ENCODE measurements around the gene FMNL3. TPM values are rescaled to one million over a fixed set of nuclear protein-coding genes. Genes with fewer than 3 reads are reported as not detected.

Gene FMNL3
- polyA plus RNA-seq, 1 donor from 2014 or later, result 9.3 TPM

DNA sequence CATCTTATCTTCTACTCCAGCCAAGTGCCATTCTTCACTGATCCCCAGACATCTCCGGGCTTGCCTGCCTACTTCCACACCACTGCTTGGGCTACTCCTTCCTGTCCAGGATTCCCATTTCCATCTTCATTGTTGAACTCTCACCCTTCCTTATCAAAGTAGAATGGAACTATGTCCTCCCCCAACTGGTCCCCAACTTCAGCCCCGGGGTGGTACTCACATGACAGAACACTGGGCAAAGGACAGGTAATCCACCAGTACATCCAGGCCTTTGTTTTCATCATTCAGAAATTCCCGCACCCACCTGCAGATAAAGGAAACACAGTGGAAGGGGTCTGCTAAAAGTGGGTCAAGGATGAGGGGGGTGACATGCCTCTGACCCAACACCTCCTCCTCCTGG, 45.5 kb downstream of the FMNL3 start:
- H3K9me2 ChIP-seq (ENCODE audit: insufficient read depth, low read length), result no peaks in the 10 kb centered on the region
- H3K9ac ChIP-seq (ENCODE audit: low read length), result no peak overlapping the region
- no peaks in the 10 kb centered on the region for H3K79me2 ChIP-seq (replicated peaks; ENCODE audit: insufficient read depth, low read length)
- no peak overlapping the region for H3K4me3 ChIP-seq (ENCODE audit: low read length)
- H3K9me3 ChIP-seq (ENCODE audit: low read length), result no peaks in the 10 kb centered on the region
- H3K27ac ChIP-seq (ENCODE audit: low read length), result no peak overlapping the region
- H3K27me3 ChIP-seq (ENCODE audit: insufficient read depth, low read depth, low read length), result no peaks in the 10 kb centered on the region
- TF ChIP-seq, protein P1, sequence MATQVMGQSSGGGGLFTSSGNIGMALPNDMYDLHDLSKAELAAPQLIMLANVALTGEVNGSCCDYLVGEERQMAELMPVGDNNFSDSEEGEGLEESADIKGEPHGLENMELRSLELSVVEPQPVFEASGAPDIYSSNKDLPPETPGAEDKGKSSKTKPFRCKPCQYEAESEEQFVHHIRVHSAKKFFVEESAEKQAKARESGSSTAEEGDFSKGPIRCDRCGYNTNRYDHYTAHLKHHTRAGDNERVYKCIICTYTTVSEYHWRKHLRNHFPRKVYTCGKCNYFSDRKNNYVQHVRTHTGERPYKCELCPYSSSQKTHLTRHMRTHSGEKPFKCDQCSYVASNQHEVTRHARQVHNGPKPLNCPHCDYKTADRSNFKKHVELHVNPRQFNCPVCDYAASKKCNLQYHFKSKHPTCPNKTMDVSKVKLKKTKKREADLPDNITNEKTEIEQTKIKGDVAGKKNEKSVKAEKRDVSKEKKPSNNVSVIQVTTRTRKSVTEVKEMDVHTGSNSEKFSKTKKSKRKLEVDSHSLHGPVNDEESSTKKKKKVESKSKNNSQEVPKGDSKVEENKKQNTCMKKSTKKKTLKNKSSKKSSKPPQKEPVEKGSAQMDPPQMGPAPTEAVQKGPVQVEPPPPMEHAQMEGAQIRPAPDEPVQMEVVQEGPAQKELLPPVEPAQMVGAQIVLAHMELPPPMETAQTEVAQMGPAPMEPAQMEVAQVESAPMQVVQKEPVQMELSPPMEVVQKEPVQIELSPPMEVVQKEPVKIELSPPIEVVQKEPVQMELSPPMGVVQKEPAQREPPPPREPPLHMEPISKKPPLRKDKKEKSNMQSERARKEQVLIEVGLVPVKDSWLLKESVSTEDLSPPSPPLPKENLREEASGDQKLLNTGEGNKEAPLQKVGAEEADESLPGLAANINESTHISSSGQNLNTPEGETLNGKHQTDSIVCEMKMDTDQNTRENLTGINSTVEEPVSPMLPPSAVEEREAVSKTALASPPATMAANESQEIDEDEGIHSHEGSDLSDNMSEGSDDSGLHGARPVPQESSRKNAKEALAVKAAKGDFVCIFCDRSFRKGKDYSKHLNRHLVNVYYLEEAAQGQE (IDR thresholded peaks at IDR 0.05; ENCODE audit: borderline replicate concordance), result no peak
- TF ChIP-seq, protein P2, sequence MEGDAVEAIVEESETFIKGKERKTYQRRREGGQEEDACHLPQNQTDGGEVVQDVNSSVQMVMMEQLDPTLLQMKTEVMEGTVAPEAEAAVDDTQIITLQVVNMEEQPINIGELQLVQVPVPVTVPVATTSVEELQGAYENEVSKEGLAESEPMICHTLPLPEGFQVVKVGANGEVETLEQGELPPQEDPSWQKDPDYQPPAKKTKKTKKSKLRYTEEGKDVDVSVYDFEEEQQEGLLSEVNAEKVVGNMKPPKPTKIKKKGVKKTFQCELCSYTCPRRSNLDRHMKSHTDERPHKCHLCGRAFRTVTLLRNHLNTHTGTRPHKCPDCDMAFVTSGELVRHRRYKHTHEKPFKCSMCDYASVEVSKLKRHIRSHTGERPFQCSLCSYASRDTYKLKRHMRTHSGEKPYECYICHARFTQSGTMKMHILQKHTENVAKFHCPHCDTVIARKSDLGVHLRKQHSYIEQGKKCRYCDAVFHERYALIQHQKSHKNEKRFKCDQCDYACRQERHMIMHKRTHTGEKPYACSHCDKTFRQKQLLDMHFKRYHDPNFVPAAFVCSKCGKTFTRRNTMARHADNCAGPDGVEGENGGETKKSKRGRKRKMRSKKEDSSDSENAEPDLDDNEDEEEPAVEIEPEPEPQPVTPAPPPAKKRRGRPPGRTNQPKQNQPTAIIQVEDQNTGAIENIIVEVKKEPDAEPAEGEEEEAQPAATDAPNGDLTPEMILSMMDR (IDR thresholded peaks at IDR 0.05; ENCODE audit: poor library complexity, severe bottlenecking), result no peak
- TF ChIP-seq RAD21 (conservative IDR thresholded peaks at IDR 0.05), result no peak
- no peak for TF ChIP-seq EZH2 (IDR thresholded peaks at IDR 0.05; ENCODE audit: borderline replicate concordance, insufficient read depth, low read length, poor library complexity, severe bottlenecking)
- no peak for TF ChIP-seq EP300 (conservative IDR thresholded peaks at IDR 0.05; ENCODE audit: poor library complexity, severe bottlenecking)
- no peak for TF ChIP-seq POLR2AphosphoS5 (IDR thresholded peaks at IDR 0.05)
- no peak for TF ChIP-seq SMC3 (conservative IDR thresholded peaks at IDR 0.05; ENCODE audit: poor library complexity)
- no peak for TF ChIP-seq TAF1 (IDR thresholded peaks at IDR 0.05; ENCODE audit: low read depth)
- TF ChIP-seq MXI1 (conservative IDR thresholded peaks at IDR 0.05; ENCODE audit: poor library complexity, severe bottlenecking), result no peak
- H4K20me1 ChIP-seq (ENCODE audit: insufficient read depth), result no peaks in the 10 kb centered on the region
- H3F3A ChIP-seq (ENCODE audit: insufficient read depth, low read length, poor library complexity, severe bottlenecking), result no peaks in the 10 kb centered on the region
- no peak overlapping the region for H2AFZ ChIP-seq (ENCODE audit: low read depth, low read length)
- no peaks in the 10 kb centered on the region for H3K36me3 ChIP-seq (ENCODE audit: insufficient read depth, low read length)
- H3K4me2 ChIP-seq (ENCODE audit: low read length), result no peak overlapping the region

DNA sequence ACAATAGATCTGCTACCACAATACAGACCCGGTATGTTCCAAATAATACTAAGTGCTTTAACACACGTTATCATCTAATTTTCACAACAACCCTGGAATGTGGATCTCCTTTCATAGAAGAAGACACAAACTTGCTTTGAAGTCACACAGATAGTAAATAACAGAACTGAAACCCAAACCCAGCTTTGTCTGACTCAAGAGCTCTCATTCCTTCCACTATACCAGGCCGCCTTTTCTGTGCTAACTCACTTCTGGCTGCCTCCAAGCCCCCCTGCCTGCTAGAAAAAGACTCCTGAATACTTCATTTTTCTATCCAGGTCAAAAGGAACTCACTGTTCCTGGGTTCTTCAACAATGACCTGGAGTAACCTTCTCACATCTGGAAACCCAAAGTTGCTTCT, 46.0 kb downstream of the FMNL3 start:
- H3K27ac ChIP-seq (ENCODE audit: low read length), result no peak overlapping the region
- H3K36me3 ChIP-seq (ENCODE audit: insufficient read depth, low read length), result no peaks in the 10 kb centered on the region
- H3K9me2 ChIP-seq (ENCODE audit: insufficient read depth, low read length), result no peaks in the 10 kb centered on the region

DNA sequence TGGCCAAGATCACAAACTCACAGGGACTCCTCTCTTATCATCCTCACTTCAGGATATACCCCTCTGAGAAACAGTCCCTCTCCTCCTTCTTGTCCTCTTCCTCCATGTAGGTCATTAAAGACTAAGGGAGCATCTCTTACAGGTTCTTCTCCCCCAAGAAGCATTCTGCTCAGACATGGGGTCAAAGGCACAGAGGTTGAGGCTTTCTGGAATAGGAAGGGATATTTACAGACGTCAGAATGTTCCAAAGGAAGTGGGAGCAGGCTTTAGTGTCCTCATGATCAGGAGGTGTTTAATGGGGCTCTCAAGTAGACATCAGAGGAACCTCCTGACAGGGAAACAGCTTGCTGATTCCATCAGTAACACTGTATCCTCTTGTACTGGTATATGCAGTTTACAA, 47.5 kb downstream of the FMNL3 start:
- Histone ChIP-seq H3K79me2 (replicated peaks; ENCODE audit: insufficient read depth, low read length) (no peaks in the 10 kb centered on the region), H3K9ac (ENCODE audit: low read length) (no peak overlapping the region), H3K4me2 (ENCODE audit: low read length) (no peak overlapping the region), H2AFZ (ENCODE audit: low read depth, low read length) (no peak overlapping the region), H4K20me1 (ENCODE audit: insufficient read depth) (no peaks in the 10 kb centered on the region), H3K4me3 (ENCODE audit: low read length) (no peak overlapping the region), H3K27me3 (ENCODE audit: insufficient read depth, low read depth, low read length) (no peaks in the 10 kb centered on the region), H3K27ac (ENCODE audit: low read length) (no peak overlapping the region), H3K36me3 (ENCODE audit: insufficient read depth, low read length) (no peaks in the 10 kb centered on the region), H3K9me3 (ENCODE audit: low read length) (no peaks in the 10 kb centered on the region), H3F3A (ENCODE audit: insufficient read depth, low read length, poor library complexity, severe bottlenecking) (no peaks in the 10 kb centered on the region), H3K9me2 (ENCODE audit: insufficient read depth, low read length) (no peaks in the 10 kb centered on the region)
- no peak for TF ChIP-seq RAD21 (conservative IDR thresholded peaks at IDR 0.05)
- TF ChIP-seq SMC3 (conservative IDR thresholded peaks at IDR 0.05; ENCODE audit: poor library complexity), result no peak
- TF ChIP-seq EZH2 (IDR thresholded peaks at IDR 0.05; ENCODE audit: borderline replicate concordance, insufficient read depth, low read length, poor library complexity, severe bottlenecking), result no peak
- no peak for TF ChIP-seq MXI1 (conservative IDR thresholded peaks at IDR 0.05; ENCODE audit: poor library complexity, severe bottlenecking)
- TF ChIP-seq, protein P2 (IDR thresholded peaks at IDR 0.05; ENCODE audit: poor library complexity, severe bottlenecking), result no peak
- TF ChIP-seq EP300 (conservative IDR thresholded peaks at IDR 0.05; ENCODE audit: poor library complexity, severe bottlenecking), result no peak
- TF ChIP-seq, protein P1 (IDR thresholded peaks at IDR 0.05; ENCODE audit: borderline replicate concordance), result no peak
- no peak for TF ChIP-seq TAF1 (IDR thresholded peaks at IDR 0.05; ENCODE audit: low read depth)
- TF ChIP-seq POLR2AphosphoS5 (IDR thresholded peaks at IDR 0.05), result no peak

More for the DNA sequence above, 46.0 kb downstream of the FMNL3 start:
- no peaks in the 10 kb centered on the region for H3K27me3 ChIP-seq (ENCODE audit: insufficient read depth, low read depth, low read length)
- H3F3A ChIP-seq (ENCODE audit: insufficient read depth, low read length, poor library complexity, severe bottlenecking), result no peaks in the 10 kb centered on the region
- TF ChIP-seq RAD21 (conservative IDR thresholded peaks at IDR 0.05) (no peak), EZH2 (IDR thresholded peaks at IDR 0.05; ENCODE audit: borderline replicate concordance, insufficient read depth, low read length, poor library complexity, severe bottlenecking) (no peak)
- H3K9me3 ChIP-seq (ENCODE audit: low read length), result no peaks in the 10 kb centered on the region
- no peaks in the 10 kb centered on the region for H3K79me2 ChIP-seq (replicated peaks; ENCODE audit: insufficient read depth, low read length)
- no peak overlapping the region for H3K9ac ChIP-seq (ENCODE audit: low read length)
- H4K20me1 ChIP-seq (ENCODE audit: insufficient read depth), result no peaks in the 10 kb centered on the region
- H2AFZ ChIP-seq (ENCODE audit: low read depth, low read length), result no peak overlapping the region
- no peak overlapping the region for H3K4me3 ChIP-seq (ENCODE audit: low read length)
- H3K4me2 ChIP-seq (ENCODE audit: low read length), result no peak overlapping the region
